SK-N-SH (cell line): ENCODE results near the gene MAPKBP1. TPM values are rescaled to one million over a fixed set of nuclear protein-coding genes. Genes with fewer than 3 reads are reported as not detected.
A peak's percentile ranks its signal among the peaks of the same experiment; 100 is the strongest.

Experiments
- CTCF ChIA-PET: fragments of 300-600, 350-600 bp; formaldehyde crosslinking; extraction: SDS; loops from one replicate; lab custom pipeline; 2021; lab: Yijun Ruan, JAX
- POLR2A ChIA-PET: fragments of 350-600 bp; sonication (Branson Sonifier 250); formaldehyde crosslinking; extraction: SDS; loops from one replicate; lab custom pipeline; 2020; ENCODE audit warnings: antibody characterized with exemption, inconsistent platforms; lab: Yijun Ruan, JAX
- DNase-seq: peaks from one replicate; pipeline ENCODE4 v3.0.0; 2012
- H2AFZ ChIP-seq: fragments of 200-600 bp; sonication (generic); 2 replicates; pipeline ENCODE4 v1.8.1; 2016; ENCODE audit warnings: antibody characterized with exemption, mild to moderate bottlenecking, low read depth
- H3F3A ChIP-seq: fragments of 200-600 bp; sonication (generic); replicated peaks from 2 replicates; pipeline ENCODE3; 2016; ENCODE audit warnings: antibody characterized with exemption, mild to moderate bottlenecking; ENCODE audit not compliant: insufficient read depth
- H3K27ac ChIP-seq, 2 experiments: fragments of 200-500 bp in 1 of 2; fragments of 200-600 bp in 1 of 2; sonication (Bioruptor generic) in 1 of 2; sonication (generic), shearing (Covaris generic) in 1 of 2; 2 replicates each; pipeline versions ENCODE4 v1.5.1 to v1.6.1; 2014 to 2016; ENCODE audit warnings: low read depth in 2 of 2, inconsistent platforms in 1 of 2, low read length in 1 of 2, mild to moderate bottlenecking in 1 of 2, mixed read lengths in 1 of 2
- H3K27me3 ChIP-seq: fragments of 200-600 bp; sonication (generic), shearing (Covaris generic); 2 replicates; pipeline ENCODE4 v1.6.1; 2016; ENCODE audit warnings: mixed run types; ENCODE audit not compliant: insufficient read depth
- H3K36me3 ChIP-seq, 2 experiments: fragments of 200-500 bp in 1 of 2; fragments of 200-600 bp in 1 of 2; sonication (Bioruptor generic) in 1 of 2; sonication (generic) in 1 of 2; replicated peaks in 1 of 2; 2 replicates each; pipeline versions ENCODE3 to v1.5.1; 2014 to 2016; ENCODE audit warnings: low read length in 1 of 2, mild to moderate bottlenecking in 1 of 2; ENCODE audit not compliant: insufficient read depth in 2 of 2, control insufficient read depth in 1 of 2
- H3K4me1 ChIP-seq, 2 experiments: fragments of 200-500 bp in 1 of 2; fragments of 200-600 bp in 1 of 2; sonication (Bioruptor generic) in 1 of 2; sonication (generic), shearing (Covaris generic) in 1 of 2; 2 replicates each; pipeline versions ENCODE4 v1.5.1 to v1.6.1; 2014 to 2016; ENCODE audit warnings: low read depth in 1 of 2, low read length in 1 of 2, mixed run types in 1 of 2; ENCODE audit not compliant: insufficient read depth in 2 of 2, control insufficient read depth in 1 of 2
- H3K4me2 ChIP-seq: fragments of 200-600 bp; sonication (generic), shearing (Covaris generic); 2 replicates; pipeline ENCODE4 v1.6.1; 2017; ENCODE audit warnings: mixed run types
- H3K4me3 ChIP-seq, 2 experiments: fragments of 200-500 bp in 1 of 2; fragments of 200-600 bp in 1 of 2; sonication (Bioruptor generic) in 1 of 2; sonication (generic), shearing (Covaris generic) in 1 of 2; 2 replicates each; pipeline versions ENCODE4 v1.5.1 to v1.8.1; 2014 to 2016; ENCODE audit warnings: low read depth in 2 of 2, inconsistent platforms in 1 of 2, low read length in 1 of 2, mild to moderate bottlenecking in 1 of 2, mixed read lengths in 1 of 2, moderate library complexity in 1 of 2
- H3K79me2 ChIP-seq: fragments of 200-600 bp; sonication (generic); 2 replicates; pipeline ENCODE4 v1.8.1; 2017; ENCODE audit warnings: mild to moderate bottlenecking; ENCODE audit not compliant: insufficient read depth
- H3K9ac ChIP-seq: fragments of 200-600 bp; sonication (generic); 2 replicates; pipeline ENCODE4 v1.6.1; 2017; ENCODE audit warnings: mixed run types
- H3K9me2 ChIP-seq: fragments of 200-600 bp; sonication (generic); 2 replicates; pipeline ENCODE4 v1.6.1; 2017; ENCODE audit warnings: mixed run types
- H3K9me3 ChIP-seq: fragments of 200-600 bp; sonication (generic); 2 replicates; pipeline ENCODE4 v1.6.1; 2017; ENCODE audit warnings: mixed run types, mild to moderate bottlenecking, moderate library complexity
- H4K20me1 ChIP-seq: fragments of 200-600 bp; sonication (generic); 2 replicates; pipeline ENCODE4 v1.6.1; 2017; ENCODE audit warnings: mild to moderate bottlenecking, mixed run types; ENCODE audit not compliant: insufficient read depth
- ELF1 ChIP-seq: IDR thresholded peaks from 2 replicates; pipeline ENCODE4 v1.4.0; 2012
- JUND ChIP-seq: IDR thresholded peaks from 2 replicates; pipeline ENCODE4 v1.4.0; 2012
- NFIC ChIP-seq: IDR thresholded peaks from 2 replicates; pipeline ENCODE4 v1.4.0; 2012; ENCODE audit warnings: borderline replicate concordance
- NRF1 ChIP-seq: IDR thresholded peaks from 2 replicates; pipeline ENCODE4 v1.6.1; 2012; ENCODE audit warnings: low read depth, mild to moderate bottlenecking, low read length
- SMC3 ChIP-seq: IDR thresholded peaks from 2 replicates; pipeline ENCODE4 v1.6.1; 2012; ENCODE audit warnings: low read depth, low read length, improper control_type of control experiment
- TAF1 ChIP-seq: IDR thresholded peaks from 2 replicates; pipeline ENCODE4 v1.6.1; 2012; ENCODE audit warnings: low read depth, mild to moderate bottlenecking, low read length, moderate library complexity, borderline replicate concordance
- TCF12 ChIP-seq: IDR thresholded peaks from 2 replicates; pipeline ENCODE4 v1.4.0; 2012
- YY1 ChIP-seq: IDR thresholded peaks from 2 replicates; pipeline ENCODE4 v1.4.0; 2012; ENCODE audit warnings: low read depth, mild to moderate bottlenecking
- WGBS: methylation state at CpG from one replicate; pipeline ENCODE4 v1.1.6; 2017; ENCODE audit warnings: low lambda C conversion rate; 5-methylcytosine and 5-hydroxymethylcytosine counted together
- polyA plus RNA-seq, 3 experiments: library from polyadenylated mRNA; depleted of rRNA; stranded (reverse); fragments of >200 nt; gene quantifications; 2 replicates each; pipeline ENCODE4 v1.2.3, GENCODE V29; 2012
- TF ChIP-seq, protein P1 (sequence below): IDR thresholded peaks from 2 replicates; pipeline ENCODE4 v1.6.1; 2012; ENCODE audit warnings: mild to moderate bottlenecking, low read depth, low read length, moderate library complexity
- TF ChIP-seq, protein P2 (sequence below): IDR thresholded peaks from 2 replicates; pipeline ENCODE4 v1.4.0; 2012; ENCODE audit warnings: low read depth, borderline replicate concordance
- TF ChIP-seq, protein P3 (sequence below): fragments of 150-350 bp; IDR thresholded peaks from 2 replicates; pipeline ENCODE4 v1.6.1; 2016; ENCODE audit warnings: mild to moderate bottlenecking, low read depth, low read length
- TF ChIP-seq, protein P4 (sequence below): fragments of 150-350 bp; IDR thresholded peaks from 2 replicates; pipeline ENCODE4 v1.6.1; 2017; ENCODE audit warnings: antibody characterized with exemption, low read length, low read depth, borderline replicate concordance
- TF ChIP-seq, protein P5 (sequence below): IDR thresholded peaks from 2 replicates; pipeline ENCODE4 v1.4.0; 2012; ENCODE audit warnings: low read depth, borderline replicate concordance

Gene MAPKBP1
- polyA plus RNA-seq, 1 of the 3 experiments (the other 2 are of a cell fraction) = 5.2 TPM

DNA sequence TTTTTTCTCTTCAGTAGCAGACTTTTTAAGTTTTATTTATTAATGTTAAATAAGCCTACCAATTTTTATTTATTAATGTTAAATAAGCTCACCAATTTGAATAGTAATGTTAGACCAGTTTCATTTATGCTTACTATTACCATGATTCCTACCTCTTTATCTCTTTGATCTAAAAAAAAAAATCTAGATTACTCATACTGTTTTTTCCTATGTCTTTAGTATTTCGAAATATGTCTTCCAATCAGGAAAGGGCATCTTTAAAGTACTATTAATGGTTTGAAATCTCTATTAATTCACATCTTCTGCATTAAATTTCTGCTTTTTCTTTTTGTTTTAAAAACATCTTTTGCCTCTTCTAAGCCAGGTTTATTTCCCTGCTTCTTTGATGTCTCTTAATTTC lies 27.5 kb upstream of the MAPKBP1 start:
- Histone ChIP-seq H3K9me2 (no peaks in the 10 kb centered on the region), H3K27me3 (no peaks in the 10 kb centered on the region), H3K79me2 (peaks cover 8% of the 10 kb centered on the region; the same call in 1 of the 2 replicates), H2AFZ (no peak overlapping the region), H3K9ac (no peak overlapping the region), H3K36me3 (peaks cover 33 to 43% of the 10 kb centered on the region in 2 experiments), H3F3A (no peaks in the 10 kb centered on the region), H3K4me3 (no peak overlapping the region), H3K4me2 (no peak overlapping the region), H3K27ac (peak overlapping the region in 1 of 2 experiments; percentile 24; a peak in 1 of 4 replicates)
- CTCF ChIA-PET = interaction anchor here (1.1 to 2.0 kb wide), 4 partner anchors 26 to 281 kb away, joined by 3 to 7 read pairs (median 4); no protein-coding TSS in a partner anchor
- TF ChIP-seq, protein P1, sequence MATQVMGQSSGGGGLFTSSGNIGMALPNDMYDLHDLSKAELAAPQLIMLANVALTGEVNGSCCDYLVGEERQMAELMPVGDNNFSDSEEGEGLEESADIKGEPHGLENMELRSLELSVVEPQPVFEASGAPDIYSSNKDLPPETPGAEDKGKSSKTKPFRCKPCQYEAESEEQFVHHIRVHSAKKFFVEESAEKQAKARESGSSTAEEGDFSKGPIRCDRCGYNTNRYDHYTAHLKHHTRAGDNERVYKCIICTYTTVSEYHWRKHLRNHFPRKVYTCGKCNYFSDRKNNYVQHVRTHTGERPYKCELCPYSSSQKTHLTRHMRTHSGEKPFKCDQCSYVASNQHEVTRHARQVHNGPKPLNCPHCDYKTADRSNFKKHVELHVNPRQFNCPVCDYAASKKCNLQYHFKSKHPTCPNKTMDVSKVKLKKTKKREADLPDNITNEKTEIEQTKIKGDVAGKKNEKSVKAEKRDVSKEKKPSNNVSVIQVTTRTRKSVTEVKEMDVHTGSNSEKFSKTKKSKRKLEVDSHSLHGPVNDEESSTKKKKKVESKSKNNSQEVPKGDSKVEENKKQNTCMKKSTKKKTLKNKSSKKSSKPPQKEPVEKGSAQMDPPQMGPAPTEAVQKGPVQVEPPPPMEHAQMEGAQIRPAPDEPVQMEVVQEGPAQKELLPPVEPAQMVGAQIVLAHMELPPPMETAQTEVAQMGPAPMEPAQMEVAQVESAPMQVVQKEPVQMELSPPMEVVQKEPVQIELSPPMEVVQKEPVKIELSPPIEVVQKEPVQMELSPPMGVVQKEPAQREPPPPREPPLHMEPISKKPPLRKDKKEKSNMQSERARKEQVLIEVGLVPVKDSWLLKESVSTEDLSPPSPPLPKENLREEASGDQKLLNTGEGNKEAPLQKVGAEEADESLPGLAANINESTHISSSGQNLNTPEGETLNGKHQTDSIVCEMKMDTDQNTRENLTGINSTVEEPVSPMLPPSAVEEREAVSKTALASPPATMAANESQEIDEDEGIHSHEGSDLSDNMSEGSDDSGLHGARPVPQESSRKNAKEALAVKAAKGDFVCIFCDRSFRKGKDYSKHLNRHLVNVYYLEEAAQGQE = no peak
- peak; percentile 4; the same call in 1 of the 2 replicates for TF ChIP-seq JUND
- TF ChIP-seq, protein P2, sequence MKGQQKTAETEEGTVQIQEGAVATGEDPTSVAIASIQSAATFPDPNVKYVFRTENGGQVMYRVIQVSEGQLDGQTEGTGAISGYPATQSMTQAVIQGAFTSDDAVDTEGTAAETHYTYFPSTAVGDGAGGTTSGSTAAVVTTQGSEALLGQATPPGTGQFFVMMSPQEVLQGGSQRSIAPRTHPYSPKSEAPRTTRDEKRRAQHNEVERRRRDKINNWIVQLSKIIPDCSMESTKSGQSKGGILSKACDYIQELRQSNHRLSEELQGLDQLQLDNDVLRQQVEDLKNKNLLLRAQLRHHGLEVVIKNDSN = no peak
- TF ChIP-seq, all 33 proteins: peak for 1
- POLR2A ChIA-PET = no interaction called here
- H3K4me1 ChIP-seq = no peaks in the 10 kb centered on the region
- no peaks in the 10 kb centered on the region for H4K20me1 ChIP-seq
- no peaks in the 10 kb centered on the region for H3K9me3 ChIP-seq
- no peak for DNase-seq
- 33% methylated on average over 1 of the region's 1 CpG for WGBS

DNA sequence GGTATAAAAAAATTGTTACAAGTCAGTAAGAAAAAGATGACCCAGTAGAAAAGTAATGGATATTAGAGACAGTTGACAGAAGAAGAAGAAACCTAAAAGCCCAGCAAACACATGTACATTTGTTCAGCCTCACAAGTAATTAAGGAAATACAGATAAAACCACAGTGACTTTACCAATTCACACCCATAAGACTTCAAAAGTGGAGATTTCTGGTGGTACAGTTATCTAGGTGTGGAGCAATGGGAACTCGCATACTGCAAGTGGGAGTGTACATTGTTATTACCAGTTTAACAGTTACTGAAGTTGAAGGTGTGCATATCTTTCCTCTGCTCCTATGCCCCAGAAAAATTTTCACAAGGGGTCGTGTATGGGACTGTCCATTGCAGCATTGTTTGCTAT lies 18.1 kb upstream of the MAPKBP1 start:
- no peaks in the 10 kb centered on the region for H4K20me1 ChIP-seq
- no peaks in the 10 kb centered on the region for H3K9me2 ChIP-seq
- WGBS = 97% methylated on average over 2 of the region's 2 CpGs
- H3K4me2 ChIP-seq = no peak overlapping the region
- no peak for DNase-seq
- H3K27ac ChIP-seq = no peak overlapping the region
- POLR2A ChIA-PET = no interaction called here
- peaks cover 12% of the 10 kb centered on the region; the same call in 1 of the 2 replicates for H3K79me2 ChIP-seq
- H3K9me3 ChIP-seq = no peaks in the 10 kb centered on the region
- CTCF ChIA-PET = no interaction called here
- peaks cover 43 to 46% of the 10 kb centered on the region in 2 experiments for H3K36me3 ChIP-seq
- no peaks in the 10 kb centered on the region for H3F3A ChIP-seq
- H3K9ac ChIP-seq = no peak overlapping the region
- no peaks in the 10 kb centered on the region; a peak in 1 of 4 replicates for H3K4me1 ChIP-seq
- H3K4me3 ChIP-seq = no peak overlapping the region
- no peaks in the 10 kb centered on the region for H3K27me3 ChIP-seq
- H2AFZ ChIP-seq = no peak overlapping the region
- no peak for TF ChIP-seq TCF12
- no peak for TF ChIP-seq NRF1
- TF ChIP-seq, protein P3, sequence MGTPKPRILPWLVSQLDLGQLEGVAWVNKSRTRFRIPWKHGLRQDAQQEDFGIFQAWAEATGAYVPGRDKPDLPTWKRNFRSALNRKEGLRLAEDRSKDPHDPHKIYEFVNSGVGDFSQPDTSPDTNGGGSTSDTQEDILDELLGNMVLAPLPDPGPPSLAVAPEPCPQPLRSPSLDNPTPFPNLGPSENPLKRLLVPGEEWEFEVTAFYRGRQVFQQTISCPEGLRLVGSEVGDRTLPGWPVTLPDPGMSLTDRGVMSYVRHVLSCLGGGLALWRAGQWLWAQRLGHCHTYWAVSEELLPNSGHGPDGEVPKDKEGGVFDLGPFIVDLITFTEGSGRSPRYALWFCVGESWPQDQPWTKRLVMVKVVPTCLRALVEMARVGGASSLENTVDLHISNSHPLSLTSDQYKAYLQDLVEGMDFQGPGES = no peak
- no peak for TF ChIP-seq YY1
- TF ChIP-seq ELF1 = no peak
- TF ChIP-seq SMC3 = no peak
- TF ChIP-seq, protein P4, sequence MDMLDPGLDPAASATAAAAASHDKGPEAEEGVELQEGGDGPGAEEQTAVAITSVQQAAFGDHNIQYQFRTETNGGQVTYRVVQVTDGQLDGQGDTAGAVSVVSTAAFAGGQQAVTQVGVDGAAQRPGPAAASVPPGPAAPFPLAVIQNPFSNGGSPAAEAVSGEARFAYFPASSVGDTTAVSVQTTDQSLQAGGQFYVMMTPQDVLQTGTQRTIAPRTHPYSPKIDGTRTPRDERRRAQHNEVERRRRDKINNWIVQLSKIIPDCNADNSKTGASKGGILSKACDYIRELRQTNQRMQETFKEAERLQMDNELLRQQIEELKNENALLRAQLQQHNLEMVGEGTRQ = no peak
- no peak for TF ChIP-seq NFIC
- TF ChIP-seq, protein P2 = no peak
- TF ChIP-seq, protein P5, sequence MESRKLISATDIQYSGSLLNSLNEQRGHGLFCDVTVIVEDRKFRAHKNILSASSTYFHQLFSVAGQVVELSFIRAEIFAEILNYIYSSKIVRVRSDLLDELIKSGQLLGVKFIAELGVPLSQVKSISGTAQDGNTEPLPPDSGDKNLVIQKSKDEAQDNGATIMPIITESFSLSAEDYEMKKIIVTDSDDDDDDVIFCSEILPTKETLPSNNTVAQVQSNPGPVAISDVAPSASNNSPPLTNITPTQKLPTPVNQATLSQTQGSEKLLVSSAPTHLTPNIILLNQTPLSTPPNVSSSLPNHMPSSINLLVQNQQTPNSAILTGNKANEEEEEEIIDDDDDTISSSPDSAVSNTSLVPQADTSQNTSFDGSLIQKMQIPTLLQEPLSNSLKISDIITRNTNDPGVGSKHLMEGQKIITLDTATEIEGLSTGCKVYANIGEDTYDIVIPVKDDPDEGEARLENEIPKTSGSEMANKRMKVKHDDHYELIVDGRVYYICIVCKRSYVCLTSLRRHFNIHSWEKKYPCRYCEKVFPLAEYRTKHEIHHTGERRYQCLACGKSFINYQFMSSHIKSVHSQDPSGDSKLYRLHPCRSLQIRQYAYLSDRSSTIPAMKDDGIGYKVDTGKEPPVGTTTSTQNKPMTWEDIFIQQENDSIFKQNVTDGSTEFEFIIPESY = no peak
- no peak for TF ChIP-seq TAF1
